ENCODE data around the gene PXN.

PXN gene

DNA sequence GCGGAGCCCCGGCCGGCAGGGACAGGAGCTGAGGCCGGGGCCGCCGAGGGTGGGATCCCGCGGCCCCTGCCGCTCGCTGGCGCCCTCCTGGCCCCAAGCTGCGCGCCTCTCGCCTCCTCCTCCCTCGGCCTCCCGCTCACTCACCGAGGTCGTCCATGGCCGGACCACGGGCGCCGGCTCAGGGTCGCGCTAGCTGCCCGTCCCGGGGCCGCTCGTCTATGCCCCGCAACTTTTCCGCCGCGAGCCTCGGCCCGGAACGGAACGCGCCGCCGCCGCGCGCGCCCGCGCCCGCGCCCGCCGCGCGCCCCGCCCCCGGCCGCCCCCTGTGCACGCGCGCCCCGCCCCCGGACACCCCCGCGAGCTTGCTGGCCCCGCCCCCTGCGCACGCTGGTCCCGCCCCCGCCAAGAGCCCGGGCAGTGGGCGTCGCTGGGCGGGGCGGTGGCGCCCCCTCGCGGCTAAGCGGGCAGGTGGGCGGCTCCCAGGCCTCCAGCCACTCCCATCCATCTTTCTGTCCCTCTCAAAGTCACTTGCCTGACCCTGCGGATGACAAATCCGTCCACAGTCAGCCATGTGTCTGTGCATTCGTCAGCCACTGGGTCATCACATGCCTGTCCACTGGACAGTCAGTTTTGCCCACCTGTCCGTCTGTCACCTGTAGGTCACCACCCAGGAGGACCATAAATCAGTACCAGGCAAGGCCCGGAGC is at the start of gene PXN:
Gene PXN (minus strand): TSS at position 258 of the 707 bp plus-strand sequence. CDS start 101 bp downstream, at position 157.
- peak; percentile 57 to 59 for DNase-seq

DNA sequence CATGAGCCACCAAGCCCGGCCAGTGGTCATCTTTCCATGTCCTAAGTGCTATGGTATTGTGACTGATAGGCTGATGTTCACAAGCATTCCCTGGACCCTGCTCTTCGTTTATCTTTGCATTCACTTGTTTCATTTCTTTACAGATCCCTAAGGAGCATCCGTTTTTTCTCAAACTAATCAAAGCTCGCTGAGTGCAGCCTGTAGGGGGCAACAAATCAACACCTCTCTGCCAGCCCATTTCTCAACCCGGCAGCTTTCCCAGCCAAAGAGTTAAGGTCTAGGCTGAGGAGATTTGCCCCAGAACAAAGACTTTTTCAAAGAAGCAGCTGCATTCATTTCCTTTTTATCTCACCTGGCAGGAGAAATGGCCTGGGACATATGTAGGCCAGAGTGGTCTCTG is 48.7 kb upstream of the PXN start:
- no peak for DNase-seq

DNA sequence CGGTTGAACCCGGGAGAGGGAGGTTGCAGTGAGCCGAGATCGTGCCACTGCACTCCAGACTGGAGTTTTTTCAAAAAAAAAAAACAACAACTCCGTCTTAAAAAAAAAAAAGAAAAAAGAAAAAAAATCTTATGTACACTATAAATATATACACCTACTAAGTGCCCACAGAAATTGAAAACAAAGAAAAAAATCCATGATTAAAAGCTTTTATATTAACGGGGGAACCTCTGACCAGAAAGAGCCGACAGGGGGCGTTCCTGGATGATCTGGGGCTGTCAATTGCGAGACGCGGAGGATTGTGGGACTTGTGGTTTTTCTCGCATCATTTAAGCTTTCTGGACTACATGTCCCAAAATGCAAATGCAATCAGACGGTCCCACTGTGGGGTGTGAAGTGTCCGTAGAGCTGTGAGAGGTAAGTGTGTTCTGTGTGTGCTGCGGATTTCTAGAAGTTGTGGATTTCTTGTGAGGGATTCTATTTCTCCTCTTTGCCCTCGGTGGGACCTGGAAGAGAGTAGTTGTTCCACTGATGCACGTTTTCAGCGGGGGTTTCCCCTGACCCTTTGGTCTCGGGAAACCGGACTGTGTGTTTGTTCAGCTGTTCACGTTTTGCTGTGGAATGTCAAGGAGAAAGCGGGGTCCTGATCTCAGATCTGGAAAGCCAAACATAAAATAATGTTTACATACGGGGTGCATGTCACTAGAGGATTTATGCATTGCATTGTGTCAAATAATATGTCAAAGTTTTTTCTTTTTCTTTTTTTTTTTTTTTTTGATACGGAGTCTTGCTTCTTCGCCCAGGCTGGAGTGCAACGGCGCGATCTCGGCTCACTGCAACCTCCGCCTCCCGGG is 36.7 kb upstream of the PXN start, which contains the start of gene SIRT4:
Gene SIRT4 (plus strand): TSS at position 360 of the 854 bp plus-strand sequence. CDS start 1,241 bp downstream, outside the sequence.
- peak; percentile 90 to 94 for DNase-seq

DNA sequence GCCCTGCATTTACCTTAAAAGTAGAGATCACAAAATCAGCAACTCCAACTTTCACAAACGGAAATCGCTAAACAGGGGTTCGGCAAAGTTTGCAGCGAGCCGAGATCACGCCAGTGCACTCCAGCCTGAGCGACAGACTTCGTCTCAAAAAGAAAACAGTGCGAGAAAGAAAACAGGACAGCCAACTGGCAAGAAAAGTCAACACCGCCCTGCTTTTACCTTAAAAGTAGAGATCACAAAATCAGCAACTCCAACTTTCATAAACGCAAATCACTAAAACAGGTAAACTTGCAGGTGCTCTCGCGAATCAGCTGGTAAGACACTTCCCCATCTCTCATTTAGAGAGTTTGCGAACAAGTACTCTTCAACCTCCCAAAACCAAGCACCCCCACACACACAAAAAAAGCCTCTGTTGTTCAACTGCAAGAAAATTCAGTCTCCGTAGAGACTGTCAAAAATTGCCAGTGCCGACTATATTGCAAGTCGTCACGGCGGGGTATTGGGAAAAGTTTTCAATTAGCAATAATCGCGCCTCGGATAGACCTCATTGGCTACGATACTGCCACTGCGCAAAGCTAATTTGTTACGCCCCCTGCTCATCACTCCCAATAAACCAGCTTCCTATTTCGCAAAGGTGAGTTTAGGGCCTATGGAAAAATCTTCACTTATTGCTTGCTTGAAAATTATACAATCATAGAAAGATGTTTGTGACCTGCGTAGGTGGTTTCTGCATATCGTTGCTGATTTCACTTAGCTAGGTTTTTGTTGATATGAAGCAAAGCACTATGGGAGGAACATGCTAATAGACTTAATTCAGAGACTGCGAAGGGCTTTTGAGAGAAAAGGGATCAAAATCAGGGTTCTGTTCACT is 27.4 kb upstream of the PXN start, which contains the start of gene RNU4-1:
Gene RNU4-1 (minus strand): TSS at position 577 of the 871 bp plus-strand sequence.
- peak; percentile 88 to 96 for DNase-seq

DNA sequence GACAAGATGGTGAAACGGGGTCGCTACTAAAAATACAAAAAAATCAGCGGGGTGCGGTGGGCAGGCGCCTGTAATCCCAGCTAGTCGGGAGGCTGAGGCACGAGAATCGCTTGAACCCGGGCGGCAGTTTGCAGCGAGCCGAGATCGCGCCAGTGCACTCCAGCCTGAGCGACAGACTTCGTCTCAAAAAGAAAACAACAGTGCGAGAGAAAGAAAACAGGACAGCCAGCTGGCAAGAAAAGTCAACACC is 26.8 kb upstream of the PXN start:
- no peak for DNase-seq

DNA sequence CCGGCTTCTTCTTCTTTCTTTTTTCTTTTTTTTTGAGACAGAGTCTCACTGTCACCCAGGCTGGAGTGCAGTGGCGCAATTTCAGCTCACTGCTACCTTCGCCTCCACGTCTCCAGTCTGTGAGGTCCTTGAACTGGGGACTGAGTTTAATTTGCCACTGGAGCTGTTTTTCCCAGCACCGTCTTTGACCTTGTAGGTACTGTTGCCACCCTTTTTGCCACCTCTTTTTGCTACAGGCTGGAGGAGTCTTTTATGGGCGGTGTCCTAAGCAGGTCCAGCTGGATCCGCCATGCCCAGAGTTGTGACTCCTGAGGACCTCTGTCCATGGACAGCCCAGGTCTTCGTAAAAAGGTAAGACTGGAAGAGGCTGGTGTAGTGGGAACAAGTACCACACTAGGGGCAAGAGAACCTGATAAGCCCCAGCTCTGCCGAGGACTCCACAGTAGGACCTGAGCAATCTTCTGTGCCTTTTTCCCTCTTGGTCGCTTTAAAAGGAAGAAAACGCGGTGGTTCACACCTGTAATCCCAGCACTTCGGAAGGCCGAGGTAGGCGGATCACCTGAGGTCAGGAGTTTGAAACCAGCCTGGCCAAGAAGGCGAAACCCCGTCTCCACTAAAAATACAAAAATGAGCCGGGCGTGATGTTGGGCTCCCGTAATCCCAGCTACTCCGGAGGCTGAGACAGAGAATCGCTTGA is 25.2 kb upstream of the PXN start:
- peak in 1 of 2 experiments; percentile 16 for DNase-seq

DNA sequence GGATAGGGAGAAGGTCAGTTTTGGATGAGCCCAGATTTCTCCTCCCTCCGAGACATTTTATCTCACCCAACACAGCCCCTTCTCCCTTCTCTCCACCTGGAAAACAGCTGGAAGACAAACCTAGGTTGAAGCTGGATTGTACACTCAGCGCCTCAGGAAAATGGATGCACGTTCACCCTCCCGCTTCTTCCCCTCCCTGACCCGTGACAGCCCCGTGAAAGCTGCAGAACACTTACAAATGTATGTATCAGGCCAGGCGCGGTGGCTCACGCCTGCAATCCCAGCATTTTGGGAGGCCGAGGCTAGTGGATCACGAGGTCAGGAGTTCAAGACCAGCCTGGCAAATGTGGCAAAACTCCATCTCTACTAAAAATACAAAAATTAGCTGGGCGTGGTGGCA is 22.0 kb upstream of the PXN start:
- DNase-seq = no peak

DNA sequence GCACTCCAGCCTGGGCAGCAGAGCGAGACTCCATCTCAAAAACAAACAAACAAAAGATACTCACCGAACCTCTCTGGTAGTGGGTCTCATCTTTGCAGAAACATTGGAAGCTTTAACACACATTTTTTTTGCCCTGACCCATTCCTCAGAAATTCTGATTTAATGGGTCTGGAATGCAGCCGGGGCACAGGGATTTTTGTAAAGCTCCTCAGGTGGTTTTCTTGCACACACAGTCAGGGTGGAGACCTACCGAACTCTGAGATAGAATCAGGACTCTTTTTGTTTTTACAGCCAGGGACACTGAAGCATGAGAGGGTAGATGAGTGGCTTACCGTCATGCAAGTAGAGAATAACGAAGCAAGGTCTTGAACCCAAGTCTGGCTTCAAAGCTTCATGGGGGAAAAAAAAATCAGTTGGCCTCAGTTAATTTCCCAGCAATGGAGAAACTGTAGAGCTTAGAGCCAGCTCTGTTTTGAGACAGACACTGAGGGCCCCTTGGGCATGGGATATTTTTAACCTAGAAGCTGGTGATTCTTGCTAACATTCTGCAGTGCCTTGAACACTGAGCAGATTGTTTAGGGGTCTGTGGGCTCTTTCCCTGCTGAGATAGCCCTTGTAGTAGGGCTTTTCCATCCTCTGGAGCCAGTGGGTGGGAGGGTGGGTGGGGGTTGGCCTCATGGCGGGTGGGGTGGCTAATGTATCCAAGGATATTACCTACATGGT is 21.4 kb upstream of the PXN start:
- no peak for DNase-seq

DNA sequence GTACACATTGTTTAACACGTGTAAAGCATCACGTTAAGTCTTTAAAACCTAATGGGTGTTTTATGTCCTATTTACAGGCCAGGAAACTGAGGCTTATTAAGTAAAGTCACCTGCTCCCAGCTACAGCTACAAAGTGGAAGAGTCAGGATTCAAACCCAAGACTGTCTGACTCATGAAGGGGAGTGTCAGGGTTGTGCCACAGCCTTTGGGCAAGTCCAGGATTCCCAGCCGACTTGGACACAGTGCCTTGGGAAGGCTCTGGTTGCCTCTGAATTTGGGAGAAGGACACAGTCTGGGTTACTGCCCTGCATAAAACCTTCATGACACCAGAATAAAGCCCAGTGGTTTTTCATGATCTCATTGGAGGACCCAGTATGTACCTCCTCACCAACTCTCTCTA is 18.9 kb upstream of the PXN start:
- DNase-seq = no peak

DNA sequence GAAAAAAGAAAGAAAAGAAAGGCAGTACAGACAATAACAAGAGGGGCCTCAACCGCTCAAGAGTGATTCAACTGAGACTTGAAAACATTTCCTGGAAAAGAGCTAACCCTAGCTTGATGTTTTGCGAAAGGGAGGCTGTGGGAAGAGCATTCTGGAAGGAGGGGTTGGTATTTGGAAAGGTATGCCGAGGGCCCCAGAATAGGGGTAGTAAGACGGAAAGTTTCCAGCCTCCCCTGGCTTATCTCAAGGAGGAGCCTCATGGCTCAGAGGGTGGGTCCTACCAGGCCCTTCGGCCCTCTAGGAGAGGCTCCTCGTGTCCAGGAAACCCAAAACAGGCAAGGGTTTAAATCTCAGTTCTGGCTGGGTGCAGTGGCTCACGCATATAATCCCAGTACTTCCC is 17.8 kb upstream of the PXN start:
- no peak for DNase-seq

DNA sequence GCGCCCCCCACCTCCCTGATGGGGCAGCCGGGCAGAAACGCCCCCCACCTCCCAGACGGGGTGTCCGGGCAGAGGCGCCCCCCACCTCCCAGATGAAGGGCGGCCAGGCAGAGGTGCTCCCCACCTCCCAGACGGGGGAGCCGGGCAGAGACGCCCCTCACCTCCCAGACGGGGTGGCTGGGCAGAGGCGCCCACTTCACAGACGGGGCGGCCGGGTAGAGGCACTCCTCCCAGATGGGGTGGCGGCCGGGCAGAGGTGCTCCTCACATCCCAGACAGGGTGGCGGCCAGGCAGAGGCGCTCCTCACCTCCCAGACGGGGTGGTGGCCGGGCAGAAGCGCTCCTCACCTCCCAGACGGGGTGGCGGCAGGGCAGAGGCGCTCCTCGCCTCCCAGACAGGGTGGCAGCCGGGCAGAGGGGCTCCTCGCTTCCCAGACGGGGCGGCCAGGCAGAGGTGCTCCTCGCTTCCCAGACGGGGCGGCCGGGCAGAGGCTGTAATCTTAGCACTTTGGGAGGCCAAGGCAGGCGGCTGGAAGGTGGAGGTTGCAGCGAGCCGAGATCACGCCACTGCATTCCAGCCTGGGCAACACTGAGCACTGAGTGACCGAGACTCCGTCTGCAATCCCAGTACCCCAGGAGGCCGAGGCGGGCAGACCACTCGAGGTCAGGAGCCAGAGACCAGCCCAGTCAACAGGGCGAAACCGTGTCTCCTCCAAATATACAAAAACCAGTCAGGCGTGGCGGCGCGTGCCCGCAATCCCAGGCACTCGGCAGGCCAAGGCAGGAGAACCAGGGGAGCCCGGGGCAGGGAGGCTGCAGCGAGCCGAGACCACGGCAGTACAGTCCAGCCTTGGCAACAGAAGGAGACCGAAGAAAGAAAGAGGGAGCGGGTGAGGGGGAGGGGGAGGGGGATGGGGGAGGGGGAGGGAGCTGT is 12.9 kb upstream of the PXN start:
- DNase-seq = no peak

DNA sequence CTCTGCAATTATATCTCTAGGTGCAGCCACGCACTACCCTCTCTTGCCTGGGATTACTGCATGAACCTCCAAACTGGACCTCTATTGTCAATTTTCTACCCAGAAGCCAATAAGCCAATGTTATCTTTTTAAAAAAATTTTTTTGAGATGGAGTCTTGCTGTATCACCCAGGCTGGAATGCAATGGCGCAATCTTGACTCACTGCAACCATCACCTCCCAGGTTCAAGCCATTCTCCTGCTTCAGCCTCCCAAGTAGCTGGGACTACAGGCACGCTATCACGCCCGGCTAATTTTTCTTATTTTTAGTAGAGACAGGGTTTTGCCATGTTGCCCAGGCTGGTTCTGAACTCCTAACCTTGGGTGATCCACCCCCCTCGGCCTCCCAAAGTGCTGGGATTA is 11.2 kb upstream of the PXN start:
- no peak for DNase-seq

DNA sequence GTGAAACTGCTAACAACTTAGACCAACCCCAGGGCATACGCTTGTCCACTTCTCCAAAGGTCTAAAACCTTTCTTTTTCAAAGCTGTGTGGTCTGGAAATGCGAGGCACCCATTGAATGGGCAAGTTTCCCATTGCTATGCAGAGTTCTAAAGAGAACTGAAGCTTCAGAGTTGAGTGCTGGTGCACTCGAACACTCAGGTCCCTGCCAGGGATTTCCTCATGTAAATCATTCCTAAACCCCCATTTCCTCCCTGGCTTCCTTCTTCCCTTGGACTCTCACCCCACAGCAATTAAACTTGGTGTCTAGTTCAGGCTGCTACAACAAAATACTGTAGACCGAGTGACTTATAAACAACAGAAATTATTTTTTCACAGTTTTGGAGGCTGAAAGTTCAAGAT is 2.2 kb upstream of the PXN start:
- DNase-seq = no peak

DNA sequence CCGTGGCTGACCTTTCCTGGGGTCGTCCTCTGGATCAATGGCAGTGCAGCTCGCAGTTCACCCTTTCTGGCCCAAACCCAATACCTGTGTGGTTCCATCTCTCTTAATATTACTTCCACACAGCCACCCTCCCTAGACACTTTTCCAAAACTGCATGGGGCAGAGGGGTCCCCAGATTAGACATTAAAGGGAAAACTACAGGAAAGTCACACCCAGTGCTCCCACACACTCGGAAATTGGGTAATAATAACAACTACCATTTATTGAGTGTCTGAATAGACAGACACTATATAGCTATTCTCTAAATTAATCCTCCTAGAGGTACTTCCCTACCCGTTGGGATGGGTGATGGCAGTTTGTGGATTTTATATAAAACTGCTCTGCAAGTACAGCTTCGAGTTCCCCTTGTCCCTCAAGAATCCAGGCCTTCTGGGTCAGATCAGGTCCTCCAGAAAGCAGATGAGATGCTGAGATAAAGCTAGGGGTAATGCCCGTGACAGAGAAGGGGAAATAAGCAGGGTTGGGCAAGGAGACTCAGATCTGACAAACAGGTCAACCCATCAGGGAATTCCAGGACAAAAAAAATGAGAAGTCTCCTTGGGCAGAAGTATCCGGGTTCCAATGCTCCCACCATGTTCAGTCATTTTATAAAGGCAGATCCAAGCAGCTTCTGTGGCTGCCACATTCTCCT is 795 bp upstream of the PXN start:
- DNase-seq = no peak

DNA sequence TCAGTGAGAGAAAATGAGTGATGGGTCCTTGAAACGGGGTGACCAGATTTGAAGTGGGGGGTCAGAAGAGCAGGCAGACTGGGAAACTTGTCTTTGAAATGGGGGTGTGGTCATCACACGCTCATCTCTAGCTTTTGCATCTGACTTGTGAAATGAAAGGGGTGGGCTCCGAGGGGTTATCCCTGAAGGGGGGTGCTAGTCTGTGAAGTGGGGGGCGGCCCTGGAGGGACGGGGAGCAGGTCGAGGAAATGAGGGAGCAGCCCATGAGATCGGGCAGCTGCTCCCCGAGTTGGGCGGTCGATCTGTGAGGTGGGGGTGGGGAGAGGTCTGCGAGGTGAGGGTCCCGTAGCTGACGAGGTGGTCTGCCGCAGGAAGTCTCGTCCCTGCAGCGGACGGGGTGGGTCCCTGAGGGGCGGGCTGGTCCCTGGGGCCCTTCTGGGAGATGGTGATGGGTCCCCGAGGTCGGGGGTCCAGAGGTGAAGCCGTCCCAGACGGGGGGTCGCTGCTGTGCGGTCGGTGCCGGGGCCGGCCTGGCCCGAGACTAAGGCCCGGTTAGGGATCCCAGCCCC is 542 bp downstream of the PXN start:
- DNase-seq = no peak

DNA sequence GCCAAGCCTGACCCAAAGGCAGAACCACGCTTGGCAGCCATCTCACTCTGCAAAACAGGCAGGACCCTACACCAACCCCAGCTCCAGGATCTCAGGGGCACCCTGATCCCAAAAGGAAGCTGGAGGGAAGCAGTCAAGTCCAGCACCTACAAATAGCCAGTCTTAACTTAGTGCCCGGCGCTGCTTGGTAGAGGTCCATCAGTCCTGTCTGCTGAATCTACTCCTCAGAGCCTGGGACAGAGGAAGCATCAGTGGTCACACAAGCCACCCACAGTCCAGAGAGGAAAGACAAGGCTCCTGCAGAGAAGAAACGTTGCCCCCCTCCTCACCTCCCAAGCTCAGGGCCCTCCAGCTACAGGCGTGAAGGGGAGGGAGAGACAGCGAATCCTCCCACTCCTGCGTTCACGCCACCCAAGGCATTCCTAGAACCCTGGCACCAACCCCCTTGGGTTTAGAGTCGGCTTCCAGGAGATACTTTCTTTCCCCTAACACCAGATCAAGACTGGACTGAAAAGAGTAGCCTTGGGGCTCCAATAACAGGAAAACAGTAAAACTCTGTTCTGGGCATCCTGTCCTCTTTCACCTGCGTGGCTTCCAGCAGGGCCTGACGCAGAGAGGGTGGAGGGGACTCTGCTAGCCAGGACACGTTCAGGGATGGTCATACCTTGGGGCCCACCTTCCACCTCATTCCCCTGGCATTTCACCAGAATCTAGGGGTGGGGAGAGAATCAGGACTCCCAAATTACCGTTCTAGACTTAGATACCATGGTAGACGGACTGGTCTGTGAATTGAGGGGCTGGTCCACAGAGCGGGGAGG is 1.2 kb downstream of the PXN start:
- no peak for DNase-seq

DNA sequence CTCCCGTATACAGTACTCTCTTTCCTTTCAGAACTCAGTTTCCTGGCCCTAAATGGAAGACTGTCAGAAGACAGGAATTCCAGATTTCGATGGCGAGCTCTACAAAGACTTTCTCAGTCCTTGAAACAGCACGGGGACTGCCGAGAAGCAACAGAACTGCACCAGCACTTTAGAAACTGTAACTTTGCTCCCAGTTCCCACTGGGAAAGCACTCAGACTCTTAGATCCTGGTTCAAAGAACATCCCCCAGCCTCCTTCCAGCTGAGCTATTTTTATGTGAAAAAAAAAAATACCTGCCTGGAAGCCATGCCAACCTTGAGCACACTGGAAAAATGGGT is 1.8 kb downstream of the PXN start:
- no peak for DNase-seq

DNA sequence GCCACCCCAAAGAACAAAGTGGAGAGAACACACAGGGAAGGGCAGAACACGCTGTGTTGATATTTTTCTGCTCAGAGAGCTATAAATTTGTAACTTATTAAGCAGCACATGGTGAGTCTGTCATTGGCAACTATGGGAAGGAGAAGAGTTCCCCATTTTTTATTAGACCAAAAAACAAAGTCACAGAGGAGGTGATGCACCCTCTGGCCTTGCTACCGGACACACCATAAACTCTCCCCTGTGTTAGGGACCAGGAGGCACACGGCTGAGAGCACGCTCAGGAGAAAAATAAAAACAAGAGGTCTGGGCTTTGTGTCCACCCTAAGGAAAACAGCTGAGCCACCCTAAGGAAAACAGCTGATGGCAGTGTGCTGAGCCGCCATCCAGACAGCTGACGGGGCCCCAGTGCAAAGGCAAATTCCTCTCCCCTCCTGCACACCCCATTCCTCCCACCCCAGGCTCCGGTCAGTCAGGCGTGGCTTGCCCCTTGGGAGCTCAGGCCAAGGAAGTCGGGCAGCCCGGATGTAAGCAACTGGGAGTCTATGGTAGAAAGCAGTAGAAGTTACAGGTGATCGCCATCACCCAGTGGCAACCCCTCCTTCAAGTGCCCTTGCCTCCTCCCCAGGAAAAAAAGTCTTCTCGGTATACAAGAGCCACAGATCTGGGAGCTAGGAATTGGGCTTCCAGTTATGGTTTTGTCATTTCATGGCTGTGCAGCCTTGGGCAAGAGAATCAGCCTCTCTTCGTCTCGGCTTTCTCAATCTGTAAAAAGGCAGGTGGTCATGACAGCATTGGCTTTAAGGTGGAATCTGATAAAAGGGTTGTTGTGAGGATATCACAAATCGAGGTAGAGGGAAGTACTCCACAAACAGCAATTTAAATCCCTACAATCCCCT is 2.4 kb downstream of the PXN start:
- no peak for DNase-seq

Measured in NCI-H2081 (cell line).